Upper lobe of left lung (tissue), 4 donors: ENCODE results near the gene C16orf86.

ENCODE experiments used
- CTCF ChIP-seq, 6 experiments: fragments of 450-650 bp in 4 of 6; fragments of 200-600 bp in 2 of 6; sonication (generic) in 2 of 6; IDR thresholded peaks; one replicate each; pipeline ENCODE4 v1.5.1; 2016 to 2019; ENCODE audit warnings: antibody characterized with exemption in 6 of 6
- EP300 ChIP-seq, 4 donors: sonication (generic); formaldehyde crosslinking; IDR thresholded peaks; one replicate each; pipeline ENCODE4 v1.5.1; 2017; ENCODE audit warnings: antibody characterized with exemption in 4 of 4, control low read depth in 2 of 4
- POLR2A ChIP-seq, 4 donors: fragments of 450-650 bp; IDR thresholded peaks; one replicate each; pipeline ENCODE4 v1.5.1; 2016 to 2017; ENCODE audit warnings: antibody characterized with exemption in 4 of 4, mild to moderate bottlenecking in 2 of 4
- POLR2AphosphoS5 ChIP-seq, 2 donors: sonication (generic); formaldehyde crosslinking; IDR thresholded peaks; one replicate each; pipeline ENCODE4 v1.5.1; 2017; ENCODE audit warnings: antibody characterized with exemption in 2 of 2

GRCh38 chr16:67657017-67657608, 9.5 kb upstream of the C16orf86 start:
- TF ChIP-seq CTCF (IDR thresholded peaks at IDR 0.05), result no peak
- TF ChIP-seq POLR2AphosphoS5 (IDR thresholded peaks at IDR 0.05), result no peak
- TF ChIP-seq EP300 (IDR thresholded peaks at IDR 0.05), result no peak
- TF ChIP-seq POLR2A (IDR thresholded peaks at IDR 0.05), result no peak
